ENCODE results near the gene CACNA2D4.

The CACNA2D4 gene

GRCh38 chr12:1910468-1910867, 8.0 kb downstream of the CACNA2D4 start:
- Histone ChIP-seq H3K4me3 (ENCODE audit: insufficient read depth, low read depth, low read length) (no peak overlapping the region), H3K9me3 (ENCODE audit: control insufficient read depth, low read length) (no peaks in the 10 kb centered on the region), H3K27me3 (ENCODE audit: control insufficient read depth, insufficient read depth, low read length, poor library complexity, severe bottlenecking) (no peaks in the 10 kb centered on the region), H3K27ac (ENCODE audit: insufficient read depth, low read depth, low read length, poor library complexity, severe bottlenecking) (no peak overlapping the region), H3K36me3 (ENCODE audit: control insufficient read depth, insufficient read depth, low read length) (no peaks in the 10 kb centered on the region), H3K4me1 (ENCODE audit: control insufficient read depth, insufficient read depth, low read length) (no peaks in the 10 kb centered on the region)
- 91 to 96% methylated on average over 3 of the region's 3 CpGs for WGBS, 2 experiments

DNA sequence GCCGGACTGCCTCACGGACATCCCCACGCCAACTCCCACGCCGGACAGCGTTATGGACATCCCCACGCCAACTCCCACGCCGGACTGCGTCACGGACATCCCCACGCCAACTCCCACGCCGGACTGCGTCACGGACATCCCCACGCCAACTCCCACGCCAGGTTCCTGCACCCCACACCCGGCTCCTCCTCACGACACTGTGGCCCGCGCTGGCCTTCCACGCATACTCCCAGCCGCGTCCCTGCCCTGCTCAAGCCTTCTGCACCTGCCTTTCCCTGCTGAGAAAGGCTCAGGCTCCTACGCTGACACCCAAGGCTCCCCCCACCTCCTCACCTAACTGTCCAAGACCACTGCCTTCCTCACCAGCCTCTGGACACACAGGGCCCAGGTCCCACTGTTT, 9.7 kb downstream of the CACNA2D4 start:
- Histone ChIP-seq H3K27me3 (ENCODE audit: control insufficient read depth, insufficient read depth, low read length, poor library complexity, severe bottlenecking) (no peaks in the 10 kb centered on the region), H3K4me1 (ENCODE audit: control insufficient read depth, insufficient read depth, low read length) (no peaks in the 10 kb centered on the region), H3K27ac (ENCODE audit: insufficient read depth, low read depth, low read length, poor library complexity, severe bottlenecking) (no peak overlapping the region), H3K9me3 (ENCODE audit: control insufficient read depth, low read length) (no peaks in the 10 kb centered on the region), H3K4me3 (ENCODE audit: insufficient read depth, low read depth, low read length) (no peak overlapping the region), H3K36me3 (ENCODE audit: control insufficient read depth, insufficient read depth, low read length) (no peaks in the 10 kb centered on the region)
- 92% methylated on average over 26 of the region's 26 CpGs for WGBS, 2 experiments

- no peak overlapping the region for H3K4me3 ChIP-seq (ENCODE audit: insufficient read depth, low read depth, low read length)
- no peaks in the 10 kb centered on the region for H3K9me3 ChIP-seq (ENCODE audit: control insufficient read depth, low read length)
- 93% methylated on average over 67 of the region's 67 CpGs for WGBS, 2 experiments
- no peaks in the 10 kb centered on the region for H3K36me3 ChIP-seq (ENCODE audit: control insufficient read depth, insufficient read depth, low read length)
- H3K4me1 ChIP-seq (ENCODE audit: control insufficient read depth, insufficient read depth, low read length): no peaks in the 10 kb centered on the region
- no peaks in the 10 kb centered on the region for H3K27me3 ChIP-seq (ENCODE audit: control insufficient read depth, insufficient read depth, low read length, poor library complexity, severe bottlenecking)
- H3K27ac ChIP-seq (ENCODE audit: insufficient read depth, low read depth, low read length, poor library complexity, severe bottlenecking): no peak overlapping the region
Observed at GRCh38 chr12:1907652-1908611, 10.5 kb downstream of the CACNA2D4 start.

DNA sequence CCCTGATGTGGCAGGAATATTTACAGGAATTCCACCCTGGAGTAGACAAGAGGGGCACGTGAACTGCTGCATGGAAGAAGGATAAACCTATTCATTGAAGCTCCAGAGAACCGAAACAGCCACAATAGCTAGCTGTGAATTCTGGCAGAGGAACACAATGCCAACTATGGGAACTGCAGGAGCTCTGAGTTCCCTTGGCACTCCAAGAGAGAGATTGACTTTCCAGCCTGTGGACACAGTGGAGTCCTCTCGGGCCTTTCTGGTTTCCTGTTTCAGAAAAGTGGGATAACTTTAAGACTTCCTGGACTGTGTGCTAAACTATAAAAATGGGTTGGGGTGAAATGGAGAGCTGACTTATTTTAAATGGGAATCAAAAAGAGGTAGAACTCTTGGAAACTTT, 11.9 kb downstream of the CACNA2D4 start:
- Histone ChIP-seq H3K36me3 (ENCODE audit: control insufficient read depth, insufficient read depth, low read length) (no peaks in the 10 kb centered on the region), H3K4me1 (ENCODE audit: control insufficient read depth, insufficient read depth, low read length) (no peaks in the 10 kb centered on the region), H3K27me3 (ENCODE audit: control insufficient read depth, insufficient read depth, low read length, poor library complexity, severe bottlenecking) (no peaks in the 10 kb centered on the region), H3K27ac (ENCODE audit: insufficient read depth, low read depth, low read length, poor library complexity, severe bottlenecking) (no peak overlapping the region), H3K9me3 (ENCODE audit: control insufficient read depth, low read length) (no peaks in the 10 kb centered on the region), H3K4me3 (ENCODE audit: insufficient read depth, low read depth, low read length) (no peak overlapping the region)
- WGBS, 2 experiments: 54 to 57% methylated on average over 3 of the region's 3 CpGs

DNA sequence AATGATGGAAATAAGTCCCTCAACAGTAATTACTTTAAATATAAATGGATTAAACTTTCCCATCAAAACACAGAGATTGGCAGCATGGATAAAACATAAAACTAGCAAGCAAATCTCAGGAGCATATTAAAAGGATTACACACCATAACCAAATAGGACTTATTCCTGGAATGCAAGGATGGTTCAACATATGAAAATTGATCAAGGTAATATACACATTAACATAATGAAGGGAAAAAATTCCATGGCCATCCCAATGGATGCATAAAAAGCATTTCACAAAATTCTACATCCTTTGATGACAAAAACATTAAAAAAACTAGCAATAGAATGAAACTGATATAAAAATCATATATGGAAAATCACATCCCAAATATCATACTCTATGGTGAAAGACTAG, 13.6 kb downstream of the CACNA2D4 start:
- no peak overlapping the region for H3K4me3 ChIP-seq (ENCODE audit: insufficient read depth, low read depth, low read length)

DNA sequence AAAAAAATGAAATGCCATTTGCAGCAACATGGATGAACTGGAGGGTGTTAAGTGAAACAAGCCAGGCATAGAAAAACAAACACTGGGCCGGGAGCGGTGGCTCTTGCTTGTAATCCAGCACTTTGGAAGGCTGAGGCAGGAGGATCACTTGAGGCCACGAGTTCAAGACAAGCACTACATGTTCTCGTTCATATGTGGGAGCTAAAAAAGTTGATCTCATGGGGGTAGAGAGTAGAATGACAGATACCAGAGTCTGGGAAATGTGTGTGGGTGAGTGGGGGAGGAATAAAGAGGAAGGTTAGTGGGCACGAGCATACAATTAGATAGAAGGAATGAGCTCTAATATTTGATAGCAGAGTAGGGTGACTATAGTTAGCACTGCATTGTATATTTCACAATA, 21.5 kb downstream of the CACNA2D4 start:
- H3K27ac ChIP-seq (ENCODE audit: insufficient read depth, low read depth, low read length, poor library complexity, severe bottlenecking): no peak overlapping the region
- 87% methylated on average over 5 of the region's 5 CpGs for WGBS, 2 experiments
- no peaks in the 10 kb centered on the region for H3K36me3 ChIP-seq (ENCODE audit: control insufficient read depth, insufficient read depth, low read length)
- H3K4me3 ChIP-seq (ENCODE audit: insufficient read depth, low read depth, low read length): no peak overlapping the region
- H3K27me3 ChIP-seq (ENCODE audit: control insufficient read depth, insufficient read depth, low read length, poor library complexity, severe bottlenecking): no peaks in the 10 kb centered on the region
- no peaks in the 10 kb centered on the region for H3K4me1 ChIP-seq (ENCODE audit: control insufficient read depth, insufficient read depth, low read length)
- H3K9me3 ChIP-seq (ENCODE audit: control insufficient read depth, low read length): no peaks in the 10 kb centered on the region

More for the DNA sequence above, 13.6 kb downstream of the CACNA2D4 start:
- Histone ChIP-seq H3K36me3 (ENCODE audit: control insufficient read depth, insufficient read depth, low read length) (no peaks in the 10 kb centered on the region), H3K4me1 (ENCODE audit: control insufficient read depth, insufficient read depth, low read length) (no peaks in the 10 kb centered on the region), H3K9me3 (ENCODE audit: control insufficient read depth, low read length) (no peaks in the 10 kb centered on the region), H3K27me3 (ENCODE audit: control insufficient read depth, insufficient read depth, low read length, poor library complexity, severe bottlenecking) (no peaks in the 10 kb centered on the region), H3K27ac (ENCODE audit: insufficient read depth, low read depth, low read length, poor library complexity, severe bottlenecking) (no peak overlapping the region)

- no peak overlapping the region for H3K27ac ChIP-seq (ENCODE audit: insufficient read depth, low read depth, low read length, poor library complexity, severe bottlenecking)
- no peak overlapping the region for H3K4me3 ChIP-seq (ENCODE audit: insufficient read depth, low read depth, low read length)
- 84 to 98% methylated on average over 2 of the region's 2 CpGs for WGBS, 2 experiments
- H3K36me3 ChIP-seq (ENCODE audit: control insufficient read depth, insufficient read depth, low read length): no peaks in the 10 kb centered on the region
- no peaks in the 10 kb centered on the region for H3K27me3 ChIP-seq (ENCODE audit: control insufficient read depth, insufficient read depth, low read length, poor library complexity, severe bottlenecking)
- no peaks in the 10 kb centered on the region for H3K9me3 ChIP-seq (ENCODE audit: control insufficient read depth, low read length)
- H3K4me1 ChIP-seq (ENCODE audit: control insufficient read depth, insufficient read depth, low read length): no peaks in the 10 kb centered on the region
Observed at GRCh38 chr12:1890810-1891209, 27.6 kb downstream of the CACNA2D4 start.

GRCh38 chr12:1890119-1890703, 28.2 kb downstream of the CACNA2D4 start:
- no peaks in the 10 kb centered on the region for H3K27me3 ChIP-seq (ENCODE audit: control insufficient read depth, insufficient read depth, low read length, poor library complexity, severe bottlenecking)
- no peak overlapping the region for H3K27ac ChIP-seq (ENCODE audit: insufficient read depth, low read depth, low read length, poor library complexity, severe bottlenecking)
- H3K9me3 ChIP-seq (ENCODE audit: control insufficient read depth, low read length): no peaks in the 10 kb centered on the region
- H3K4me1 ChIP-seq (ENCODE audit: control insufficient read depth, insufficient read depth, low read length): no peaks in the 10 kb centered on the region
- no peak overlapping the region for H3K4me3 ChIP-seq (ENCODE audit: insufficient read depth, low read depth, low read length)
- no peaks in the 10 kb centered on the region for H3K36me3 ChIP-seq (ENCODE audit: control insufficient read depth, insufficient read depth, low read length)
- WGBS, 2 experiments: 92 to 94% methylated on average over 8 of the region's 8 CpGs

DNA sequence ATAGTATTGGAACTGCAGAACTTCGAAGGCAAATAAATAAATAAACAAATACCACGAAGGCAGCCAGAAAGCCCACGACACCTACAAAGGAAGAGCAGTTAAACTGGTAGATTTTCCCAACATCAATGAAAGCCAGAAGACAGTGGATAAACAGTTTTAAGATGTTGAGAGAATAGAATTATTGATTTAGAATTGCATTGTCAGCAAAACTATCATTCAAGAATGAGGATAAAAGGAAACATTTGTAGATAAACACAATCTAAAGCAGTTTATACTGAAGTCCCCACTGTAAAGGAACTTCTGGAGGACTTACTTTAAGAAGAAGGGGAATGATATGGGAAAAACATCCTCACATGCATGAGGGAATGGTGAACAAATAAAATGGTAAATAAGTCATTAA, 29.5 kb downstream of the CACNA2D4 start:
- Histone ChIP-seq H3K4me3 (ENCODE audit: insufficient read depth, low read depth, low read length) (no peak overlapping the region), H3K9me3 (ENCODE audit: control insufficient read depth, low read length) (no peaks in the 10 kb centered on the region), H3K27ac (ENCODE audit: insufficient read depth, low read depth, low read length, poor library complexity, severe bottlenecking) (no peak overlapping the region), H3K4me1 (ENCODE audit: control insufficient read depth, insufficient read depth, low read length) (no peaks in the 10 kb centered on the region), H3K27me3 (ENCODE audit: control insufficient read depth, insufficient read depth, low read length, poor library complexity, severe bottlenecking) (no peaks in the 10 kb centered on the region), H3K36me3 (ENCODE audit: control insufficient read depth, insufficient read depth, low read length) (no peaks in the 10 kb centered on the region)
- WGBS, 2 experiments: 90 to 97% methylated on average over 3 of the region's 3 CpGs

- H3K27me3 ChIP-seq (ENCODE audit: control insufficient read depth, insufficient read depth, low read length, poor library complexity, severe bottlenecking): no peaks in the 10 kb centered on the region
- WGBS, 2 experiments: 78% methylated on average over 10 of the region's 10 CpGs
- H3K9me3 ChIP-seq (ENCODE audit: control insufficient read depth, low read length): no peaks in the 10 kb centered on the region
- H3K36me3 ChIP-seq (ENCODE audit: control insufficient read depth, insufficient read depth, low read length): no peaks in the 10 kb centered on the region
- H3K4me3 ChIP-seq (ENCODE audit: insufficient read depth, low read depth, low read length): no peak overlapping the region
- no peaks in the 10 kb centered on the region for H3K4me1 ChIP-seq (ENCODE audit: control insufficient read depth, insufficient read depth, low read length)
- H3K27ac ChIP-seq (ENCODE audit: insufficient read depth, low read depth, low read length, poor library complexity, severe bottlenecking): no peak overlapping the region
Observed at GRCh38 chr12:1886396-1887008, 31.9 kb downstream of the CACNA2D4 start.
